Lung (tissue), 12 donors: ENCODE measurements around the gene CXorf38. TPM values are rescaled to one million over a fixed set of nuclear protein-coding genes. Genes with fewer than 3 reads are reported as not detected.

Experiments
- ATAC-seq: fragments of 200-7000 bp; cut with Tn5 transposase; one replicate; pipeline ENCODE4 v1.9.1; 2020; ENCODE audit warnings: moderate number of reproducible peaks; ENCODE audit not compliant: insufficient read depth, low FRiP score
- DNase-seq, 3 donors: peaks; one replicate each; pipeline ENCODE4 v3.0.0-alpha.2; 2013 to 2017
- H3K27ac ChIP-seq, 2 donors: one replicate each; pipeline ENCODE4 v1.5.1; 2013; ENCODE audit warnings: mild to moderate bottlenecking in 2 of 2, moderate library complexity in 2 of 2, control low read depth in 1 of 2, inconsistent platforms in 1 of 2, low read depth in 1 of 2, low read length in 1 of 2
- H3K27me3 ChIP-seq, 3 donors: one replicate each; pipeline ENCODE4 v1.5.1; 2013; ENCODE audit warnings: low read length in 2 of 3; ENCODE audit not compliant: control insufficient read depth in 3 of 3, insufficient read depth in 3 of 3
- H3K36me3 ChIP-seq, 4 donors: one replicate each; pipeline ENCODE4 v1.5.1; 2013; ENCODE audit warnings: low read length in 4 of 4, mild to moderate bottlenecking in 1 of 4, moderate library complexity in 1 of 4; ENCODE audit not compliant: control insufficient read depth in 4 of 4, insufficient read depth in 4 of 4
- H3K4me1 ChIP-seq, 5 donors: one replicate each; pipeline ENCODE4 v1.5.1; 2013; ENCODE audit warnings: low read length in 5 of 5, mild to moderate bottlenecking in 2 of 5, moderate library complexity in 1 of 5; ENCODE audit not compliant: control insufficient read depth in 5 of 5, insufficient read depth in 5 of 5
- H3K4me3 ChIP-seq: one replicate; pipeline ENCODE4 v1.5.1; 2013; ENCODE audit warnings: mild to moderate bottlenecking, control low read depth, moderate library complexity
- H3K9ac ChIP-seq, 2 donors: one replicate each; pipeline ENCODE4 v1.5.1; 2013; ENCODE audit warnings: low read length in 2 of 2, control low read depth in 1 of 2; ENCODE audit not compliant: insufficient read depth in 1 of 2
- H3K9me3 ChIP-seq, 4 donors: one replicate each; pipeline ENCODE4 v1.5.1; 2013; ENCODE audit warnings: low read length in 3 of 4, mild to moderate bottlenecking in 1 of 4, moderate library complexity in 1 of 4; ENCODE audit not compliant: control insufficient read depth in 4 of 4, insufficient read depth in 3 of 4
- CTCF ChIP-seq: IDR thresholded peaks from 2 replicates; pipeline ENCODE4 v1.5.1; 2012; ENCODE audit warnings: mild to moderate bottlenecking; ENCODE audit errors: control extremely low read depth, extremely low read depth
- whole genome bisulfite sequencing, 2 donors: extraction: QIAGEN DNeasy Blood & Tissue Kit; methylation state at CpG; one replicate each; pipeline ENCODE4 v1.1.7; 2013; 5-methylcytosine and 5-hydroxymethylcytosine counted together
- polyA plus RNA-seq, 2 donors: library from polyadenylated mRNA; stranded (reverse); fragments of 200-250 nt; gene quantifications; one replicate each; pipeline ENCODE4 v1.2.1, GENCODE V29; 2013
- total RNA-seq, 2 donors: library from RNA; depleted of rRNA in 1 of 2; stranded (reverse); fragments of >200 nt in 1 of 2; gene quantifications; one replicate each; pipeline ENCODE4 v1.2.1, GENCODE V29; 2014 to 2021
- donor health status: control.
- donor health status: control.
- donor health status: Bipolar disorder and iron deficiency.
- donor health status: healthy.
- donor health status: DM: yes; HTN: yes; CAD: no.

Gene CXorf38
- total and polyA plus RNA-seq, 4 donors: 8.2 to 17.8 (median 16.1) TPM

- peaks cover 4 to 26% (median 6%) of the 10 kb centered on the region in 3 donors for H3K27me3 ChIP-seq
- H3K27ac ChIP-seq: no peak overlapping the region
- DNase-seq: no peak
- H3K9ac ChIP-seq: no peak overlapping the region
- peaks cover 0 to 7% (median 0%) of the 10 kb centered on the region in 4 donors for H3K9me3 ChIP-seq
- 35 to 61% methylated on average over 3 of the region's 3 CpGs for WGBS, 2 donors
- H3K36me3 ChIP-seq: no peaks in the 10 kb centered on the region
- no peak for TF ChIP-seq CTCF
- H3K4me3 ChIP-seq: no peak overlapping the region
- ATAC-seq: no peak
- H3K4me1 ChIP-seq: peaks cover 0 to 6% (median 6%) of the 10 kb centered on the region in 5 donors
These were observed 68.2 kb downstream of the CXorf38 start for GRCh38 chrX:40579141-40579540.

- no peak overlapping the region for H3K4me3 ChIP-seq
- WGBS, 2 donors: 38 to 67% methylated on average over 7 of the region's 7 CpGs
- ATAC-seq: no peak
- H3K4me1 ChIP-seq: peaks cover 0 to 6% (median 5%) of the 10 kb centered on the region in 5 donors
- DNase-seq: no peak
- TF ChIP-seq CTCF: no peak
- H3K9ac ChIP-seq: no peak overlapping the region
- H3K9me3 ChIP-seq: peaks cover 0 to 7% (median 0%) of the 10 kb centered on the region in 4 donors
- H3K27me3 ChIP-seq: peaks cover 4 to 19% (median 9%) of the 10 kb centered on the region in 3 donors
- no peak overlapping the region for H3K27ac ChIP-seq
- H3K36me3 ChIP-seq: no peaks in the 10 kb centered on the region
These were observed 69.2 kb downstream of the CXorf38 start for GRCh38 chrX:40578039-40578695.

Other genes with a start within 250 kb of the CXorf38 start
- gene ATP6AP2, start 66.6 kb downstream of the CXorf38 start, total RNA-seq: 100 to 1,000 TPM; 103 to 108 TPM
- gene ATP6AP2, start 66.6 kb downstream of the CXorf38 start, polyA plus RNA-seq: 100 to 1,000 TPM in 1 of 2 donors, 10 to 100 TPM in 1; 65.9 to 113 TPM
- gene MPC1L, start 24.1 kb downstream of the CXorf38 start, total RNA-seq: not detected
- not detected for gene MPC1L, start 24.1 kb downstream of the CXorf38 start, polyA plus RNA-seq
- gene MED14, start 88.0 kb upstream of the CXorf38 start, total RNA-seq: 10 to 100 TPM; 39.7 to 41.1 TPM
- 10 to 100 TPM in 1 of 2 donors, 1 to 10 TPM in 1; 9.1 to 11.6 TPM for gene MED14, start 88.0 kb upstream of the CXorf38 start, polyA plus RNA-seq